Measurements from ENCODE around the gene IL16. TPM values are rescaled to one million over a fixed set of nuclear protein-coding genes. Genes with fewer than 3 reads are reported as not detected.

The IL16 gene
- total and polyA plus RNA-seq, 2 donors (not counting 1 experiment from before 2014, with no cell fraction given), result 181 to 287 TPM

GRCh38 chr15:81291916-81292522 is 95.3 kb downstream of the IL16 start:
- Histone ChIP-seq H3K9me3 (ENCODE audit: control extremely low read depth in 1 of 3, control insufficient read depth in 2 of 3, insufficient read depth in 1 of 3, low read length in 2 of 3) (no peaks in the 10 kb centered on the region), H3K27me3 (replicated peaks in 1 of 4; ENCODE audit: control extremely low read depth in 1 of 4, control insufficient read depth in 3 of 4, insufficient read depth in 4 of 4, low read length in 3 of 4) (no peaks in the 10 kb centered on the region), H4K20me1 (ENCODE audit: control insufficient read depth, insufficient read depth, low read length, poor library complexity, severe bottlenecking) (no peaks in the 10 kb centered on the region), H3K4me2 (replicated peaks; ENCODE audit: low read depth, low read length, poor library complexity, severe bottlenecking) (peak overlapping the region; percentile 93), H3K9ac (ENCODE audit: low read length) (peak overlapping the region; percentile 95), H3K27ac (ENCODE audit: low read length in 2 of 2) (peak overlapping the region; percentile 95 to 98), H3K4me3 (ENCODE audit: control extremely low read depth in 1 of 5, extremely low read depth in 1 of 5, insufficient read depth in 1 of 5, low read depth in 2 of 5, low read length in 4 of 5) (peak overlapping the region in 4 of 5 experiments; percentile 64 to 86 (median 77)), H2AFZ (ENCODE audit: insufficient read depth, low read depth, low read length, poor library complexity, severe bottlenecking) (peak overlapping the region; percentile 38), H3K36me3 (replicated peaks in 1 of 2; ENCODE audit: control extremely low read depth in 1 of 2, control insufficient read depth in 1 of 2, extremely low read depth in 1 of 2, insufficient read depth in 2 of 2, low read length in 1 of 2) (peaks cover 0 to 9% of the 10 kb centered on the region in 2 experiments), H3K4me1 (ENCODE audit: control insufficient read depth in 2 of 2, insufficient read depth in 2 of 2, low read length in 2 of 2) (peaks cover 72 to 90% of the 10 kb centered on the region in 2 donors), H3K79me2 (ENCODE audit: control insufficient read depth, insufficient read depth, low read length) (peaks cover 88% of the 10 kb centered on the region)
- TF ChIP-seq EZH2 (IDR thresholded peaks at IDR 0.05; ENCODE audit: borderline replicate concordance, insufficient read depth, low read depth, low read length, poor library complexity, severe bottlenecking) (no peak), CTCF (IDR thresholded peaks at IDR 0.05) (no peak)
- H3K4me3 Mint-ChIP-seq, result peak overlapping the region; percentile 100
- no peaks in the 10 kb centered on the region for H3K9me3 Mint-ChIP-seq (ENCODE audit: insufficient read depth)
- intact Hi-C loops (cut with micrococcal nuclease), result loop anchor here (1.0 to 2.0 kb wide), 4 partner anchors 8 to 291 kb away; partner anchors contain the start of genes STARD5 and TLNRD1
- ATAC-seq (ENCODE audit: low read depth) (no peak), DNase-seq (no peak)
- H3K27ac Mint-ChIP-seq, result peak overlapping the region; percentile 98
- H3K27me3 Mint-ChIP-seq, result no peaks in the 10 kb centered on the region
- WGBS (ENCODE audit: insufficient coverage), result 21% methylated on average over 5 of the region's 5 CpGs
- POLR2A ChIA-PET, result interaction anchor here (0.7 to 6.9 kb wide), 7 partner anchors 9 to 35 kb away, joined by 3 to 63 read pairs (median 13); partner anchors contain the start of gene STARD5
- CTCF ChIA-PET, result interaction anchor here (0.7 to 8.7 kb wide), 8 partner anchors 11 to 44 kb away, joined by 3 to 146 read pairs (median 52); no protein-coding TSS in a partner anchor
- H3K4me1 Mint-ChIP-seq, result peaks cover 92% of the 10 kb centered on the region

GRCh38 chr15:81292523-81293001 is 95.9 kb downstream of the IL16 start:
- Mint-ChIP-seq H3K4me3 (peak overlapping the region; percentile 100), H3K27ac (peak overlapping the region; percentile 98), H3K9me3 (ENCODE audit: insufficient read depth) (no peaks in the 10 kb centered on the region), H3K27me3 (no peaks in the 10 kb centered on the region), H3K4me1 (peaks cover 91% of the 10 kb centered on the region)
- Histone ChIP-seq H3K27me3 (replicated peaks in 1 of 4; ENCODE audit: control extremely low read depth in 1 of 4, control insufficient read depth in 3 of 4, insufficient read depth in 4 of 4, low read length in 3 of 4) (no peaks in the 10 kb centered on the region), H4K20me1 (ENCODE audit: control insufficient read depth, insufficient read depth, low read length, poor library complexity, severe bottlenecking) (no peaks in the 10 kb centered on the region), H3K79me2 (ENCODE audit: control insufficient read depth, insufficient read depth, low read length) (peaks cover 88% of the 10 kb centered on the region), H2AFZ (ENCODE audit: insufficient read depth, low read depth, low read length, poor library complexity, severe bottlenecking) (peak overlapping the region; percentile 38), H3K4me3 (ENCODE audit: control extremely low read depth in 1 of 5, extremely low read depth in 1 of 5, insufficient read depth in 1 of 5, low read depth in 2 of 5, low read length in 4 of 5) (peak overlapping the region; percentile 64 to 86 (median 79)), H3K9me3 (ENCODE audit: control extremely low read depth in 1 of 3, control insufficient read depth in 2 of 3, insufficient read depth in 1 of 3, low read length in 2 of 3) (no peaks in the 10 kb centered on the region), H3K4me1 (ENCODE audit: control insufficient read depth in 2 of 2, insufficient read depth in 2 of 2, low read length in 2 of 2) (peaks cover 66 to 84% of the 10 kb centered on the region in 2 donors), H3K27ac (ENCODE audit: low read length in 2 of 2) (peak overlapping the region; percentile 95 to 98), H3K9ac (ENCODE audit: low read length) (peak overlapping the region; percentile 95), H3K4me2 (replicated peaks; ENCODE audit: low read depth, low read length, poor library complexity, severe bottlenecking) (peak overlapping the region; percentile 93), H3K36me3 (replicated peaks in 1 of 2; ENCODE audit: control extremely low read depth in 1 of 2, control insufficient read depth in 1 of 2, extremely low read depth in 1 of 2, insufficient read depth in 2 of 2, low read length in 1 of 2) (peaks cover 4 to 14% of the 10 kb centered on the region in 2 experiments)
- intact Hi-C loops (cut with micrococcal nuclease), result loop anchor here (1.0 to 2.0 kb wide), 6 partner anchors 8 to 292 kb away; partner anchors contain the start of genes STARD5 and TLNRD1
- WGBS (ENCODE audit: insufficient coverage), result 0% methylated on average over 9 of the region's 12 CpGs
- TF ChIP-seq CTCF (IDR thresholded peaks at IDR 0.05), result no peak
- TF ChIP-seq EZH2 (IDR thresholded peaks at IDR 0.05; ENCODE audit: borderline replicate concordance, insufficient read depth, low read depth, low read length, poor library complexity, severe bottlenecking), result no peak
- ChIA-PET POLR2A (interaction anchor here (1.5 to 6.9 kb wide), 7 partner anchors 10 to 34 kb away, joined by 3 to 63 read pairs (median 13); partner anchors contain the start of gene STARD5), CTCF (interaction anchor here (0.7 to 8.7 kb wide), 8 partner anchors 11 to 43 kb away, joined by 3 to 146 read pairs (median 52); no protein-coding TSS in a partner anchor)
- peak; percentile 56 for ATAC-seq (ENCODE audit: low read depth)
- peak; percentile 92 for DNase-seq
